Activated CD4-positive, CD25-positive, alpha-beta regulatory T cell treated with anti-CD3 and anti-CD28 coated beads, Interleukin-2, amount 50 U/mL, for 72 hours (primary cell): ENCODE results near the gene LOC101059915.

Experiments
- DNase-seq: peaks from one replicate; pipeline ENCODE4 v3.0.0; 2021

Gene LOC101059915

GRCh38 chrX:71667328-71668247 is at the start of gene LOC101059915:
Gene LOC101059915, plus strand, starts transcription at chrX:71667546.
- DNase-seq: no peak

DNA sequence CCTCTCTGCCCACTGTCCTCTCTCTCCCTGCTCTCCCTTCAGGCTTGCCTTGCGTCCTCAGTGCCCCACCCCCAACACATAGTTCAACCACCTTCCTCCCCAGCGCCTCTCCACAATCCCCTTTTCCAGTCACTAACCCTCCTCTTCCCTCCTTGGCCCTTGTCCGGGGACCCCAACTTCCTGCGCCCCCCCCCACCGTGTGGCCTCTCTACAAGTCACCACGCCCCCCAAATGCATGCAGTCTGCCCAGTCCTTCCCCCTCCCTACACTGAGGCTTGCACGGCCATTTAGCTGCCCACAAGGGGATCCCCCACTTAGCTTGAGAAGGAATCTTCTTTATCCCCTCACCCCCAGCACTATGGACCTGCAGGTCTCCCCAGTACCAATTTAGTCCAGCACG is 49.6 kb upstream of the LOC101059915 start:
- no peak for DNase-seq

DNA sequence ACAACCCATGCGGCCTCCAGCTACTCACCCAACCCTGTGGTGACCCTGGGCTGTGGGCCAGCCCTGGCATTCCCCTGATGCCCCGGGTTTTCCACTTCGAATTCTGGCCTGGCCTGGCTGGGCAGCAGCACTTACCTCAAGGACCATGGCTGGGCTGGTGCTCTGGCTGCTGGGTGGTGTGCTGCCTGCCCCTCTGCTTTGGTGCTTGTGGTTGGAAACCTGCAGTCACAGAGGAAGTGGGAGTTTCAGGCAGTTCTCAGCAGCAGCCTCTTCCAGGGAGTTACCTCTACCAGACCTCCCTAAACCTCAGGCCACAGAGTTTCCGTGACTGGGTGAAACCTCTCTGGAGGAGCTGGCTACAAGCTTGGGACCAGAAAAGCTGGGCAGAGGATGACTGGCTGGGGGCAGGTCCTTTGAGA is 49.0 kb upstream of the LOC101059915 start, which contains the start of gene CXCR3:
CXCR3 (minus strand) TSS at position 209 of the 419 bp plus-strand sequence; CDS start at position 147, 62 bp downstream.
- DNase-seq: peak; percentile 53

- DNase-seq: peak; percentile 32
Observed at GRCh38 chrX:71618787-71619186, 48.6 kb upstream of the LOC101059915 start.

- peak; percentile 36 for DNase-seq
Observed at GRCh38 chrX:71619193-71619592, 48.2 kb upstream of the LOC101059915 start.

DNA sequence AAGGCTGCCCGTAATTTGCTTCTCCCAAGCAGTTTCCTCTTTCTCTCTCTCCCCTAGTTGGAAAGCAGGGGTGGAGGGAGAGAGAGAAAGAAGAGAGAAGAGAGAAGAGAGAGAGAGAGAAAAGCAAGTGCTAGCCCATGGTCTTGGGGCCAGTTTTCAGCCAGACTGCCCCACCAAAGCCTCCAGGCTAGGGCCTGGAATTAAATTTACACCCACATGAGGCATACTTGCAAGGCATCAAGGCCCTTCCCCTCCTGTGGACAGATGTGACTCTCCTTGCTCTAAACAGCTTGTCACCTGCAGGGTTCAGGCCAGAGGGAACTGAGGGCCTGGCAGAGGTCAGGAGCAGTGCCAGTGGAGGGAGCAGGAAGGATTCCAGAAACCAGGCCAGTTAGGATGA is 47.4 kb upstream of the LOC101059915 start:
- DNase-seq: no peak

DNA sequence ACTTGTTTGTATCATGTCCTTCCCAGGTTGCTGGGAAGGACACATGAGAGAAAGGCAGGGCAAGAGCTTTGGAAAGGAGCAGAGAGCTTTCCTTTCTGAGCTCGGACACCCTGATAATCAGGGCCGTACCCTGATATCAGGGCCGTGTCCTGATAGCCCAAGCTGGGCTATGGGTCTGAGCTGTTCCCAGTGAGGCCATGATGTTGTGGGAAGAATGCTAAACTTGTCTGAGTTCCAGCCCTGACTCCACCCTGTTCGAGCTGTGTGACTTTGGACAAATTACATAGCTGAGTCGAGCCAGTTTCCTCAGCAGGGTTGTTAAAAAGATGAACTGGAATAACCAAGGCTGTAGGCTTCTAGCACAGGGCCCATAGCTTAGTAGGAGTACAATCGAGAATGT is 45.7 kb upstream of the LOC101059915 start:
- DNase-seq: no peak

- DNase-seq: no peak
Observed at GRCh38 chrX:71622032-71622575, 45.2 kb upstream of the LOC101059915 start.

- peak; percentile 64 for DNase-seq
Observed at GRCh38 chrX:71622576-71623450, 44.5 kb upstream of the LOC101059915 start.

DNA sequence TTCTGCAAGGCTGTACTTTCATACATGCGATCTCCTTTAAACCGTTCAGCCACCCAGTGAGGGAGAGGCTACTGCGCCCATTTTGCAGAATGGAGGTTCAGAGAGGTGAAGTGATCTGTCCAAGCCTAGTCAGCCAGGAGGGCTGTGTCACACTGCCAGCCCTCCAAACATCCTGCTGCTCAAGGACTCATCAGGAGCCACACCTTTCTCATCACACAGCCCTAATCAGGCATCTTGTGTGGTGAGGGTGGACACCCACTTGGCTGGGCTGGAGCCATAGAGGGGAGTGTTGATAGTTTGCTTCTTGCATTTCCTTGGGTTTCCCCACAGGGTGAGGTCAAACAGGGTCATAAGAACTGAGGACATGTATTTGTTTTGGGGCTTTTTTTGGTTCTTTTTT is 43.6 kb upstream of the LOC101059915 start:
- no peak for DNase-seq

DNA sequence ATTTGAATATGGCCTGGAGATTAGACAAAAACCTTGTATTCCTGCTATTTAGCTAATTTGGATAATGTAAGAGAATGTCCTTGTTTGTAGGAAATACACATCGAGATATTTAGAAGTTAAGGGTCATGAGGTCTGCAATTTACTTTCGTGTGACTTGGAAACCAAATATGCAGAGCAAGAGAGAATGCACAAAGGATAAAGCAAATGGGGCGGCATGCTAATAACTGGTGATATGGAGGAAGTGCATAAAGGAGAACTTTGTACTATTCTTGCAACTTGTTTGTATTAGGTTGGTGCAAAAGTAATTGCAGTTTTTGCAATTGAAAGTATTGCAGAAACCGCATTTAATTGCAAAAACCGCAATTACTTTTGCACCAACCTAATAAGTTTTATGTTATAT is 41.9 kb upstream of the LOC101059915 start:
- no peak for DNase-seq

DNA sequence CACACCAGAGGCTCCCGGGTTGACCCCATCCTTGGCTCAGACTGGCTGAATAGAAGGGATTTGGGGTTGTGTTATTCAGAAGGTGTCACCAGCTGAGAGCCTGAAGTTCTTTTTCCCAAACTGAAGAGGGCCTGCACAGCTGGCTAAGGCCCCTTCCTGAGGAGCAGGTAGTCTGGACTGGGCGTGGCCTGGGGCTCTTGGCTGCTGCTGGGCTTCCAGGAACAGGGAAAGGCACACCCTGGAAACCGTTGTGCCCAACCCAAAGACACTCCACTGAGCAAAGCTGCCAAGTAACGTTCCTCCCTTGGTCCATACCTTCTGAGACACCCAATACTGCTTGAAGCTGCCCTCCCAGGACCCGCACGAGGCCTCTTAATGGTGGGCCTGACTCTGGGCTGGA is 40.8 kb upstream of the LOC101059915 start:
- no peak for DNase-seq

DNA sequence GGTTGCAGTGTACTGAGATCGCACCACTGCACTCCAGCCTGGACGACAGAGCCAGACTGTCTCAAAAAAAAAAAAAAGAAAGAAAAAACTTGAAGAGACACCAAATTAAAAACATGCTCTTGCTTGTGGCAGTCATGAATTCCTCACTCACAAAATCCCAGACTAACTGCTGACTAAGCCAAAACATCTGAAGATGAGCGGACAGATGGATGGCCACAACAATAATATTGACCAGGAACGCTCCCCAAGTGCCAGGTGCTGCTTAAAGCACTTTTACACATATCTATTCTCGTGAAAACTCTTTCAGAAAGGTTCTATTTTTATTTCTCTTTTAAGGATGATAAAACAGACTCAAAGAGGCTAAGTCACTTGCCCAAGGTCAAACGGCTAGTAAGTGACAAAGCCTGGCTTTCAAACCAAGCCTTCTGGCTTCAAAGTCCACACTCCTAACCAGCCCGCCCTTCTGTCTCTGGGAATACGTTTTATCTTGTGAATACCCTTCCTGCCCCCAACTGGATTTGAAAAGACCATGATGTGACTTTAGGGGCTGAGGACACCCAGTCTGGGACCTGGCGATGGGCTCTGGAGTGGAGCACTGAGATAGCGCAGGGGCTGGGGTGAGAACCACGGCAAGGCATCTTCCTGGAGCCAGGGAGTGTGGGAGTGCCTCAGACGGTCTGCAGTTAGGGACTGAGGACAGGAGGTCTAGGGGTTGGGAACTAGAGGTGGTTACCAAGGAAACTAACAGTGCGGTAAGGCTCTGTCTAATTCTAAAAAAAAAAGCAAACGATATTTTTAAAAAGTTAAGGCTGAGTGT is 39.5 kb upstream of the LOC101059915 start:
- no peak for DNase-seq

DNA sequence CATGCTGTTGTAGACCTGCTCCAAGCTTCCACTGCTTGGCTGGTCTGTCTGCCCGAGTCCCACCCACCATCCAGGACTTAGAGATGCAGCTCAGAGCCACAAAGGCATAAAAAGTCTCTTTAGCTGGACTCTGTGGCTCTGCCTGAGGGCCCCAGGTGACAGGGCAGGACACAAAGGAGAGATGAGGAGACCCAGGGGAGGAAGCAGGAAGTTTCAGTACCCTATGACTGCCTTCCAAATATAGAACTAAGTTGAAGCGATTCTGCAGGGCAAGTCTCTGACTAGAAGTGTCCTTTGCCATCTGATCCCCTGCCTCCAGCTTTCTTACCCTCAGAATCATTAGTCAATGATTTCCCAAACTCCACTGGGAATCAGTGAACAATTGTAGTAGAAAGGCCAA is 37.9 kb upstream of the LOC101059915 start:
- no peak for DNase-seq

- no peak for DNase-seq
Observed at GRCh38 chrX:71632923-71633657, 34.3 kb upstream of the LOC101059915 start.

DNA sequence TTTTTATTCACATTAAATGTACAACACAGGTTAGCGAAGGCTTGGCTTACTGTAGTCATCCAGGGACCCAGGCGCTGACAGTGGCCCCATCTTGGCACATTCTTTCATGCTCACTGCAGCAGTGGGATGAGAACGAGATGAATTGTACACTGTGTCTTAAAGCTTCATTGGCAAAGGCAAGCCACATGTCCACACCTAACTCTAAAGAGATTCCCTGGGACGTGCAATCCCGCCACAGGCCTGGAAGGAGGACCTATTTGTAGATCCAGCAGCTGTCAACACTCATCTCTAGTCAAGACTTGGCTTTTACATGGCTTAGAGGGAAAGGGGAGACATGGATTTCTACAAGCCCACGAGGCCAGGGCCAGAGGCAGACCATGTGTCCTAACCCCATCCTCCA is 33.0 kb upstream of the LOC101059915 start:
- DNase-seq: no peak

- no peak for DNase-seq
Observed at GRCh38 chrX:71636438-71637252, 30.7 kb upstream of the LOC101059915 start.

- no peak for DNase-seq
Observed at GRCh38 chrX:71637253-71637618, 30.1 kb upstream of the LOC101059915 start.

DNA sequence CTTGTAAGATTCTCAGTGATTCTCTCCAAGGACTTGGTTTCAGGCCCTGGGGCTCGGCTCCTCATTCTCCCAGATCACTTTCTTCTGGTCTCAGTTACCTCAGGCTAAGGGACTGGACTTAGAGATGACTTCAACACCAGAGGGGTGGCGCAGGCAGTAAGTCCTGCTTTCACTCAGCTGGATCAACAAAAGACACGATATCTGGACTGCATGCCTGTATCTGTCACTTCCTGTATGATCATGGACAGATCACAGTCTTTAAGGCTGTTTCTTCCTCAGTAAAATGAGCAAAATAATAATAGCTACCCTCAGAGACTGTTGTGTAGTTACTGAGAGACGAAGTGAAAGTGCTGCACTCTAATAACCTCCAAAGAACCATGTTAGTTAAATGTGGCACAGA is 29.5 kb upstream of the LOC101059915 start:
- DNase-seq: no peak

DNA sequence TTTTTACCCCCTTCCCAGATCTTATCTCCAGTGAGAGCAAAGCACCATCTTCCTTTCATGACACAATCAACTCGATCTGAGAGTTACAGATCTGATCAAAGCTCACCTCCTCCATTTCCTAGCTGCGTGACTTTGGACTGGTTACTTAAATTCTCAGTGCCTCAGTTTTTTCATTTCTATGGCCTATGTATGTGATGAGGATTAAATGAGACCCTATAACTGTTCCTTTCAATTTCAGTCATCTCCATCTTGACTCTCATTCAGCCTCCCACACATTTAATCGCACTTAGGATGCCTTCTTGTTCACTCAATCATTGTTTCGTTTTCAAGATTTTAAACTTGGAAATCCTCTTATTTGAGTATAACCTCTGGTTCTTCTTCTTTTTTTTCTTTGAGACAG is 28.9 kb upstream of the LOC101059915 start:
- DNase-seq: no peak

GRCh38 chrX:71640002-71640401 is 27.3 kb upstream of the LOC101059915 start:
- DNase-seq: no peak
